ENCODE results near the gene AMER2.

The AMER2 gene, protein sequence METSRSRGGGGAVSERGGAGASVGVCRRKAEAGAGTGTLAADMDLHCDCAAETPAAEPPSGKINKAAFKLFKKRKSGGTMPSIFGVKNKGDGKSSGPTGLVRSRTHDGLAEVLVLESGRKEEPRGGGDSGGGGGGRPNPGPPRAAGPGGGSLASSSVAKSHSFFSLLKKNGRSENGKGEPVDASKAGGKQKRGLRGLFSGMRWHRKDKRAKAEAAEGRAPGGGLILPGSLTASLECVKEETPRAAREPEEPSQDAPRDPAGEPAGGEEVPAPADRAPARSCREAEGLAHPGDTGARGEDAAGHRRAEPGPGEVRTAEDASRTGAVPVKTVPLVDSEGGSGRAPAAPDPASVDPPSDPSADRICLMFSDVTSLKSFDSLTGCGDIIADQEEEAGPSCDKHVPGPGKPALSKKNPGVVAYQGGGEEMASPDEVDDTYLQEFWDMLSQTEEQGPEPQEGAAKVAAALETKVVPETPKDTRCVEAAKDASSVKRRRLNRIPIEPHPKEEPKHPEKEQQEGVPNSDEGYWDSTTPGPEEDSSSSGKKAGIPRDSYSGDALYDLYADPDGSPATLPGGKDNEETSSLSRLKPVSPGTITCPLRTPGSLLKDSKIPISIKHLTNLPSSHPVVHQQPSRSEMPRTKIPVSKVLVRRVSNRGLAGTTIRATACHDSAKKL

GRCh38 chr13:25171517-25172302, at the start of gene AMER2:
AMER2 (minus strand) TSS chr13:25172288; CDS start chr13:25171619, 669 bp downstream.
- no peak within 1 kb of the TSS for H3K27ac ChIP-seq
- no peak for TF ChIP-seq CTCF (conservative IDR thresholded peaks at IDR 0.05)

GRCh38 chr13:25218019-25218418, 45.9 kb upstream of the AMER2 start:
- H3K27ac ChIP-seq = no peak overlapping the region
- TF ChIP-seq CTCF (conservative IDR thresholded peaks at IDR 0.05) = no peak

DNA sequence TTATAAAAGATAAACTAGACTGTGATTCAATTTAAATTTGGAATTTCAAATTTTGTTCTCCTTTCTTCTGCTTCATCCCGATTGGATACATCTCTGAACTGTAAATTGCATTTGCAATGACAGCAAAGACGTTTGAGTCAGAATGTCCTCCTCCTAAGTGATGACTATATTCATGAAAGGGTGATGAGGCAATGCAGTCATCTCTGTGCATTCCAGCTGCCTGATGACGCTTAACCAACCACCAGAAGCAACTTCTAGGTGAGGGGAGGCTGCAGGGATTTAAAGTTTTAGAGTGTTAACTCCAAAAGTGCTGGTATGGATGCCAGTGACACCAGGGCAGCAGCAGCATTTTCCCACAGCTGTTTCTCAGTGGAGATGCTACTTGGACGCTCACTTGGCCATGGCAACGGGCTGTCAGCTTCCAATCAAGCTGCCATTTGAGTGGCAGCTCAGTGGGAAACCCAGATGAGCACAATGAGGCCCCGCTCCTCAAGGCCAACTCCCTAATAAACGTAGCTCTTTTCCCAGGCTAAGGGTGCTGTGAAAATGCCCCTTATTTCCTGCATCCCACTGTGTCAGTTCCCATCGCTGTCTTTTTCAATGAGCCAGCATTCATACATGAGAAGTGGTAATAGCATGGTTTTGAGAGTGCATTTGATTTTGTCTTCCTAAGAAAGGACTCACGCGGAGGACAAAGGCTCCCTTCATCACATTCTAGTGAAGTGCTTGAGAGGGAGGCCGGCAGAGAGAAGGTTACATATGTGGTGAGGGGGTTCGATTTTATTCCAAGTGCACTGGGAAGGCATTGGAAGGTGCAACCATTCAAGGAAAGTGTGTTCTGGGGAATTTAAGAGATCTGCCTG, 45.2 kb upstream of the AMER2 start:
- no peak for TF ChIP-seq CTCF (conservative IDR thresholded peaks at IDR 0.05)
- no peak overlapping the region for H3K27ac ChIP-seq

- no peak overlapping the region for H3K27ac ChIP-seq
- no peak for TF ChIP-seq CTCF (conservative IDR thresholded peaks at IDR 0.05)
These were observed 43.1 kb upstream of the AMER2 start for GRCh38 chr13:25215253-25215575.

GRCh38 chr13:25214491-25215252, 42.6 kb upstream of the AMER2 start:
- no peak for TF ChIP-seq CTCF (conservative IDR thresholded peaks at IDR 0.05)
- H3K27ac ChIP-seq = no peak overlapping the region

DNA sequence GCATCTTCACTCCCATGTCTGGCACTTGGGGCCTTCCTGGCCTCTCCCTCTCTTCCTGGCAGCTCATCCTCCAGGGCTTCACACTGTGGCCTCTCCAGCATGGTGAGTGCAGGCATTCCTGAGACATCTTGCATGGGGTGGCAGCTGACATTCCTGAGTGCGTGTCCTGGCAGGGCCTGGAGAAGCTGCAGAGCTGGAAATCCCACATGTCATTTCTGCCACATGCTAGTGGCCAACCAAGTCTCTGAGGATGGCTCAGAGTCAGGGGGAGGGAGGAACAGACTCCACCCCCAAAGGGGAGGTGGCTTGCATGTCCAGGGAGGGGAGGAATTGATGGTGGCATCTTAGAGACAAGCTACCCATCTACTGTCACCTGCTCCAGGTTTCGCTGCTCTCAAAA, 41.6 kb upstream of the AMER2 start:
- H3K27ac ChIP-seq = no peak overlapping the region

More for the DNA sequence above, 41.6 kb upstream of the AMER2 start:
- TF ChIP-seq CTCF (conservative IDR thresholded peaks at IDR 0.05) = no peak
